ENCODE measurements around the gene DOCK7.

The DOCK7 gene

DNA sequence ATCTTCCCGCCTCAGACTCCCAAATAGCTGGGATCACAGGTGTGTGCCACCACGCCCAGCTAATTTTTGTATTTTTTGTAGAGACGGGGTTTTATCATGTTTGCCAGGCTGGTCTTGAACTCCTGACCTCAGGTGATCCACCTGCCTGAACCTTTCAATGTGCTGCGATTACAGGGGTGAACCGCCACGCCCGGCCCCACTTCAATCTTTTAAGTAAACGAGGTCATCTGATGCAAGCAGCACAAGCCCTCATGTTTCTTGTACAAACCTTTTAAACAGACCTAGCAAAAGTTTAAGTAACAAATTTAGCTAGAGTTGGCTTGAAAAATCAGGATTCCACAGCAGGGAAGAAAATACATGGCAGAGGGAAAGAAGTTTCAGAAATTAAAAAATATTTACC is 272.5 kb downstream of the DOCK7 start:
- DNase-seq (ENCODE audit: low read depth in 2 of 2): no peak

DNA sequence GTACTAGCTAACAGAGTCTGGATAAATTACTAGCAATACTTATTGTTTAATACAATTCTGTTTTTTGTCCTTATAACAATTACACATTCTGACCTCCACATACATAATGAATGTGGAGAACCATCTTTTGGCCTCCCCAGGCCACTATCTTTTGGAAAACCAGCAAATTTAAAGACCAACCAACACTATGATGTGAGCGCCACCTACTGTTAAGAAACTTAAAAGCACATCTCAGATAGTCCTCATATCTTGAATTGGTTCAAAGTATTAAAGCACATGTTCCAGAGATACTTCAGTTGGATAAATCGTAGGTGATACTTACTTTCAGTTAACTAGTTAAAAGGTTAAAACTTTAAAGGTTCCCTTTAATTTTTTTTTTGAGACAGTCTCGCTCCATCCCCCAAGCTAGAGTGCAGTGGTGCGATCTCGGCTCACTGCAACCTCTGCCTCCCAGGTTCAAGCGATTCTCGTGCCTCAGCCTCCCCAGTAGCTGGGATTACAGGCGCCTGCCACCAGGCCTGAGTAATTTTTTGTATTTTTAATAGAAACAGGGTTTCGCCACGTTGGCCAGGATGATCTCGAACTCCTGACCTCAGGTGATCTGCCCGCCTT is 280.7 kb downstream of the DOCK7 start:
- DNase-seq (ENCODE audit: low read depth in 2 of 2): no peak

- no peak for DNase-seq (ENCODE audit: low read depth in 2 of 2)
These were observed 281.6 kb downstream of the DOCK7 start for GRCh38 chr1:62406576-62406975.

DNA sequence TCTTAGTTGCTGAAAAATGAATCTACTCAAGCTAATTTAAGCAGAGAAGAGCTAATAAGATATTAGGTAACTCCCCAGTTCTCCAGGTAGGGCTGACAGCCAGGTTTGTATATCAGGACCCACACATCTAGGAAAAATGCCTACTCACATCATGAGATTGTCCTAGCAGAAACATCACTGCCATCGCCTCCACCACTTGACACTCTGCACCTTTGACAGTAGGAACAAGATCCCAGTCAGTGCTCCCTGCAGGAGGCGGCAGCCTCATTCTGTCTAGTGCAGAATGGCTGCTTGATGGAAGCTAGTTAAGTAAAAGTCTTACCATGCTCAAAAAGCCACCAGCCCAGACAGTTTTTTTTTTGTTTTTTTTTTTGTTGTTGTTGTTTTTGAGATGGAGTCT is 282.9 kb downstream of the DOCK7 start:
- no peak for DNase-seq (ENCODE audit: low read depth in 2 of 2)
